Parathyroid adenoma (tissue), 2 donors: Measurements from ENCODE around the gene SRGAP2B.
"Not testable (repeated sequence)": the region's sequence is repeated elsewhere in the genome, so short reads cannot be mapped to it uniquely, and the experiment has no call there.

Experiments
- H2AFZ ChIP-seq: fragments of 300-600 bp; sonication (generic); one replicate; pipeline ENCODE4 v1.7.0; 2017; ENCODE audit warnings: antibody characterized with exemption, mild to moderate bottlenecking
- H3K27ac ChIP-seq: fragments of 300-600 bp; sonication (generic); one replicate; pipeline ENCODE4 v1.7.0; 2017
- H3K27me3 ChIP-seq: fragments of 300-600 bp; sonication (generic); one replicate; pipeline ENCODE4 v1.7.0; 2017; ENCODE audit warnings: low read length; ENCODE audit not compliant: control insufficient read depth, insufficient read depth
- H3K36me3 ChIP-seq: fragments of 300-600 bp; sonication (generic); one replicate; pipeline ENCODE4 v1.7.0; 2017; ENCODE audit warnings: low read length; ENCODE audit not compliant: control insufficient read depth, insufficient read depth
- H3K4me1 ChIP-seq: fragments of 300-600 bp; sonication (generic); one replicate; pipeline ENCODE4 v1.7.0; 2017; ENCODE audit warnings: control low read depth
- H3K4me2 ChIP-seq: fragments of 300-600 bp; sonication (generic); one replicate; pipeline ENCODE4 v1.7.0; 2017; ENCODE audit warnings: low read length
- H3K4me3 ChIP-seq: fragments of 300-600 bp; sonication (generic); one replicate; pipeline ENCODE4 v1.7.0; 2017; ENCODE audit warnings: low read depth, low read length
- H3K79me2 ChIP-seq: fragments of 300-600 bp; sonication (generic); one replicate; pipeline ENCODE4 v1.7.0; 2017; ENCODE audit warnings: control low read depth
- H3K9ac ChIP-seq: fragments of 300-600 bp; sonication (generic); one replicate; pipeline ENCODE4 v1.7.0; 2017; ENCODE audit warnings: mild to moderate bottlenecking
- H3K9me3 ChIP-seq: fragments of 300-600 bp; sonication (generic); one replicate; pipeline ENCODE4 v1.7.0; 2017; ENCODE audit warnings: low read length; ENCODE audit not compliant: control insufficient read depth
- donor health status: primary hyperparathyroidism.

SRGAP2B gene

DNA sequence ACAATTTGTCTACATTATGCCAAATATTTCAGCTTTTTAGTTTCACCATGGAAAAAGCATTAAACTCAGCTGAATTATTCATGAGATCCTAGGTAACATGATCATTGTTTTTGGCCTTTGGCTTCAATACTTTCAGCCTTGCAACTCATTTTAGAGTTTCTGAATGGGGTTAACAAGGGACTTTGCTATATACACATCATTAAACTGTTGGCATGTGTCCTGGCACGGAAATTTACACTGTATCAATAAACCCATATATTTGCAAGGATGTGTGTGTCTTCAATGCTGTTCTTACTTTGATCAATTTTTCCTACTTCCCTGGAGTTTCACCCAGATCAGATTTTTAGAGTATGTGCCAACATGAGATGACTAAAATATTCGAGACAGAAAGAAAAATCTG, 61.6 kb downstream of the SRGAP2B start:
- not testable (repeated sequence) for H3K9me3 ChIP-seq, H2AFZ ChIP-seq, H3K36me3 ChIP-seq

DNA sequence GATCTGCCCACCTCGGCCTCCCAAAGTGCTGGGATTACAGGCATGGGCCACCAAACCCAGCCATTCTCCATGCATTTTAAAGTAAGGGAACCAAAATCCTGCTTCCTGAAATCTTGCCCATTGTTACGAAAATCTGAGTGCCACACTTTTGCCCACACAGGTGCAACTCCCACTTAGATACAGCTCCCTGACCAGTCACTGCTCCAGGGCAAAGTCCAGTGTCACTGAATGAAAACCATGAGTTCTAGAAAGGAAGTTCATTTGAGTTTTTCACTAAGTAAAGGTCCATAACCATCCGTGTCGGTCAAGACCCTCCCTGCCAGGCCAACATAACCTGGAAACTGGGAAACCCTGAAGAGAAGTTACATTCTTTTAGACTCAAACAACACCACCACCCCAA, 67.9 kb downstream of the SRGAP2B start:
- not testable (repeated sequence) for H3K4me3 ChIP-seq, H3K9ac ChIP-seq, H3K9me3 ChIP-seq, H3K4me2 ChIP-seq, H3K4me1 ChIP-seq, H3K27me3 ChIP-seq, H2AFZ ChIP-seq, H3K79me2 ChIP-seq, H3K27ac ChIP-seq, H3K36me3 ChIP-seq

More for the DNA sequence above, 61.6 kb downstream of the SRGAP2B start:
- H3K4me3 ChIP-seq, H3K27me3 ChIP-seq, H3K4me2 ChIP-seq, H3K9ac ChIP-seq, H3K27ac ChIP-seq, H3K79me2 ChIP-seq, H3K4me1 ChIP-seq: not testable (repeated sequence)

GRCh38 chr1:145025286-145025685, 69.8 kb downstream of the SRGAP2B start:
- H3K9ac ChIP-seq, H3K9me3 ChIP-seq, H3K4me3 ChIP-seq, H3K27ac ChIP-seq, H3K79me2 ChIP-seq, H3K27me3 ChIP-seq, H3K4me2 ChIP-seq, H3K4me1 ChIP-seq, H3K36me3 ChIP-seq, H2AFZ ChIP-seq: not testable (repeated sequence)

GRCh38 chr1:145022259-145022658, 72.9 kb downstream of the SRGAP2B start:
- H3K27ac ChIP-seq, H3K9ac ChIP-seq, H3K27me3 ChIP-seq, H3K36me3 ChIP-seq, H3K4me3 ChIP-seq, H2AFZ ChIP-seq, H3K79me2 ChIP-seq, H3K9me3 ChIP-seq, H3K4me1 ChIP-seq, H3K4me2 ChIP-seq: not testable (repeated sequence)

DNA sequence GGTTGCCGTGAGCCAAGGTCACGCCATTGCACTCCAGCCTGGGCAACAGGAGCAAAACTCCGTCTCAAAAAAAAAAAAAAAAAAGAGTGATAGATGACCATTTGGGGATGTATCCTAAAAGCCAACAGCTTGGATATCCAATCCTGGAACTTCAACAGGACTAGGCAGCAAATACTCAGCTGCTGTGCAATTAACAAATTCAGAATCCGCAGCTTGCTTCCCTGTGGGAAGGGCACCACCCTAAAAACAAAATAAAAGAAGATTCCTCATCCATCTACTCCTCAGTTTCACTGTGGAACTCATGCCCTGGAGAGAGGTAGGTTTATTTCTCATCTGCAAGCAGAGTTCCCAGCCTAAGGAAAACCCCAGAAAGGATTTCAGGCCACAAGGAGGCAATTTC, 73.4 kb downstream of the SRGAP2B start:
- H3K27ac ChIP-seq, H3K4me3 ChIP-seq: not testable (repeated sequence)

DNA sequence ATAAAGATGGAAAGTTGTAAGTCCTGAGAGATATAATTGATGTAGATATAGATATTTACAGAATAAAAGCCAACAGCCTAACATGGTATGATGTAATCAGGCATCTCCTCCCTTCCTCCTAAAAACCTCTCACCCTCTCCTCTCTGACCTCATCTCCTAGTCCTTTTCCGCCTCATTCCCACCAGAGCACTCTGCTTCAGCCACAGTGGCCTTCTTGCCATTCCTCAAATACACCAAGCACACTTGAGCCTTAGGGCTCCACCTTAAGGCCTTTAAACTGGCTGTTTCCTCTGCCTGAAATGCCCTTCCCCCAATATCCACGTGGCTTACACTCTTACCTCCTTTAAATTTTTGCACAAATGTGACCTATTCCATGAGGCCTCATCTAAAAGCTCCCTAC, 75.4 kb downstream of the SRGAP2B start:
- H3K4me1 ChIP-seq, H3K4me2 ChIP-seq: not testable (repeated sequence)

More for the DNA sequence above, 73.4 kb downstream of the SRGAP2B start:
- not testable (repeated sequence) for H3K79me2 ChIP-seq, H3K4me2 ChIP-seq, H3K4me1 ChIP-seq, H2AFZ ChIP-seq, H3K9ac ChIP-seq, H3K9me3 ChIP-seq, H3K36me3 ChIP-seq, H3K27me3 ChIP-seq

GRCh38 chr1:145017725-145018124, 77.4 kb downstream of the SRGAP2B start:
- H3K36me3 ChIP-seq, H3K27ac ChIP-seq, H3K9me3 ChIP-seq, H3K79me2 ChIP-seq, H3K4me1 ChIP-seq, H3K4me2 ChIP-seq, H2AFZ ChIP-seq, H3K4me3 ChIP-seq, H3K9ac ChIP-seq, H3K27me3 ChIP-seq: not testable (repeated sequence)

More for the DNA sequence above, 75.4 kb downstream of the SRGAP2B start:
- H3K36me3 ChIP-seq, H3K27me3 ChIP-seq, H3K27ac ChIP-seq, H3K9me3 ChIP-seq, H3K4me3 ChIP-seq, H3K9ac ChIP-seq, H2AFZ ChIP-seq, H3K79me2 ChIP-seq: not testable (repeated sequence)

GRCh38 chr1:145016492-145016862, 78.7 kb downstream of the SRGAP2B start:
- H3K4me3 ChIP-seq, H2AFZ ChIP-seq, H3K4me2 ChIP-seq, H3K27me3 ChIP-seq, H3K9ac ChIP-seq, H3K36me3 ChIP-seq, H3K4me1 ChIP-seq, H3K79me2 ChIP-seq, H3K9me3 ChIP-seq, H3K27ac ChIP-seq: not testable (repeated sequence)

DNA sequence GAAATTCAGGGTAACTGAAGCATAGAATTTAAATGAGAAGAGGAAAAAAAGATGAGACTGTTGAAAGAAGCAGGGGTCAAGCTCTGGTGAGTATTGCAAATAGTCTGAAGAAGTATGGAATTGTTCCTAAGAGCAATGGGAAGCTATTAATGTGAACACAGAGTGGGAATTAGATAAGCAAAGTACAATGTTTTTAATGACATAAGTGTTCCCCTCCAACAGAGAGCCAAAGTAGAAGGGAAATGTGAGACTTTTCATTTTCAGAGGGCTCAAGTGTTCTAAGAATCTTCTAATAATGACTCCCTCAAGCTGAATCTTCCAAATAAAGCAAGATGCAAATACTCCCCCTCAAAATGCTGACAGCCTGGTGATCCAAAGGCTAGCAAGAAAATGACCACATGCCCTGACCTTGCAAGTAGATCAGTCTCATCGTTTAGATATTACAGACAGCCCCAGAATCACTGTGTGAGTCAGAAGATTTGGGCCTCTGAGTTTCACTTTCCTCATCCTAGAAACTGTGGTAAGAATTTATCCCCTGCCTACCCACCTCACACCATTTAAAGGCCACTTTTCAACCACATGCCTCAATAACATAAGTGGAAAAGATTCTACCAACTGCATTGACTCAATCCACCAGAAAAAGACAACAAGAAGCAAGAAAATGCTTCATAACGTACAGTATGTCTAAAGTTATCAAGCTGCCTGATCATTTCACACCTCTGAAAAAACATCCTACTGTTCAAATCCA, 79.2 kb downstream of the SRGAP2B start:
- H3K4me3 ChIP-seq, H3K27ac ChIP-seq, H3K36me3 ChIP-seq, H2AFZ ChIP-seq, H3K9ac ChIP-seq, H3K9me3 ChIP-seq, H3K4me2 ChIP-seq, H3K27me3 ChIP-seq, H3K4me1 ChIP-seq, H3K79me2 ChIP-seq: not testable (repeated sequence)

DNA sequence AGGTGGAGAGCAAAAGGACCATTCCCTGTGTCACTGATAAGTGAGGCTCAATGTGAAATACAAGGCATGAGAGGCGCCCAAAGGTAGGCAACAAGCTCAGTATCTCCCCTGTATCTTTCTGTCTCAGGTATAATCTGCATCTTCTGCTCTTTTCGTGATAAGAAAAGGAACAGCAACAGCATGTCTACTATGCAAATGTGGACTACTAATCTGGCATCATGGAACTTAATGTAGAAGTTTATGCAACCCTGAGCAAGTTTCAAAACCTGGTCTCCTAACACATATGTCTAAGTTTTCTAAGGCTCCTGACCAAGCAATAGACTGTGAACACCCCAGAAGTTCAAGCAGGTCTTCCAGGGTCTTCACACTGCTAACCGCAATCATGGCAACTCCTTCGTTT, 81.8 kb downstream of the SRGAP2B start:
- H3K27ac ChIP-seq, H3K4me1 ChIP-seq, H3K4me3 ChIP-seq, H3K27me3 ChIP-seq, H3K4me2 ChIP-seq, H3K79me2 ChIP-seq, H2AFZ ChIP-seq, H3K9ac ChIP-seq, H3K9me3 ChIP-seq, H3K36me3 ChIP-seq: not testable (repeated sequence)

GRCh38 chr1:145011811-145012210, 83.3 kb downstream of the SRGAP2B start:
- not testable (repeated sequence) for H3K4me2 ChIP-seq, H3K4me3 ChIP-seq, H3K27ac ChIP-seq, H3K9ac ChIP-seq, H3K79me2 ChIP-seq, H3K4me1 ChIP-seq, H3K36me3 ChIP-seq, H2AFZ ChIP-seq, H3K27me3 ChIP-seq, H3K9me3 ChIP-seq
